GM19463 (cell line): Measurements from ENCODE around the gene DPP8.
"Not testable (repeated sequence)": the region's sequence is repeated elsewhere in the genome, so short reads cannot be mapped to it uniquely, and the experiment has no call there.

Source experiments
- ATAC-seq: cut with Tn5 transposase; IDR thresholded peaks from one replicate; pipeline ENCODE4 v1.9.1; 2021; ENCODE audit warnings: mild to moderate bottlenecking, moderate library complexity; ENCODE audit not compliant: unreplicated experiment

DPP8 gene

DNA sequence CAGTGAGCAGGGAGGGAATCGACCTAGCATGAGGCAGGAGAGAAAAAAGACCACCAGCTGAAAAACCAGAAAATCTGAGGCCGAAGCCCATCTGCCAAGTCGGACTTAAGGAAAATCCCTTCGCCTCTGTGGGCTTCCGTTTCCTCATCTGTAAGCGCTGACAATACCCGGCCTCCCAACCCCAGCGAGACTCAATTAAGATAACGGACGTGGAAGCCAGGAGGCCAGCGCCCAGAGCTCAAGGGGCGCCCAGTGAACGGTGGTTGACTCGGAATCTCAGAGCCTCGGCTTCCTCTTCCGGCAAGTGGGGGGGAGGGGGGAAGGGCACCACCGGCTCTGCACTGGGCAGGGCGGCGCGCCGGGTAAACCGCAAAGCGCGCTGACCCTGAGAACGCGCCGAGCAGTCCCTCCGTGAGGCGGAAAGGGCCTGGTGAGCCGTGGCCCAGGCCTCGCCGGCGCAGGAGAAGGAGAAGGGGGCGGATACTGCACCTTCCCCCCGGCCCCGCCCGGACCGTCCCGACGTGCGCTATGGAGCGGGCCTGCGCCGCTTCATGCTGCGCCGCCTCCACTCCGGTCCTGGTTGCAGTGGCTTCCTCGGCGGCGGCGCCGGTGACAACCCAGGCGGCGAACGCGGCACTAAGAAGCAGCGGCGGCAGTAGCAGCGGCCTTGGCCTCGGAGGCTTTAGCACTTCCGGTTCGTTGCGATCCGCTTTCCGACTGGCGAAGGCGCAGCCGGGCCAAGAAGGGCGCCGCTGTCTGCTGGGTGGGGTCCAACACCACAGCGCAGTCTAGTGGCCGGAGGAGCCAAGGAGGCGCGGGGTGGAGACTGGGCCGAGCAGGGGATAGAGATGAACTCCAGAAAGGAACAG lies at the start of gene DPP8:
Gene DPP8, minus strand, starts transcription at position 693 of the 869 bp plus-strand sequence. CDS start 5,136 bp downstream, outside the sequence.
- ATAC-seq: peak; percentile 93

DNA sequence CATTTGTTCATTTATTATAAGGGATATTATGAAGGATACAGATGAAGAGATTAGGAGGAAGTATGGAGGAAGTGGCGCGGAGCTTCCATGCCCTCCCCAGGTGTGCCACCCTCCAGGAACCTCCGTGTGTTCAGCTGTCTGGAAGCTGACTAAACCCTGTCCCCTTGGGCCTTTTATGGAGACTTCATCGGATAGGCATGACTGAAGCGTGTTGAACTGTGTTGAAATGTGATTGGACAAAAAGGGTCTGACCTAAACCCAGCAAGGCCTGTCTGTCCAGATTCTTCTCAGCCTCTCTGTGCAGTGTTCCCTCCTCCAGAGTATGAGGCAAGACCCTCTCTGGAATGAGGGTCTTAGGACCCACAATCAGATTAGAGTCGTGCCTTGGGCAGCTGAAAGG lies 44.4 kb upstream of the DPP8 start:
- ATAC-seq: no peak

DNA sequence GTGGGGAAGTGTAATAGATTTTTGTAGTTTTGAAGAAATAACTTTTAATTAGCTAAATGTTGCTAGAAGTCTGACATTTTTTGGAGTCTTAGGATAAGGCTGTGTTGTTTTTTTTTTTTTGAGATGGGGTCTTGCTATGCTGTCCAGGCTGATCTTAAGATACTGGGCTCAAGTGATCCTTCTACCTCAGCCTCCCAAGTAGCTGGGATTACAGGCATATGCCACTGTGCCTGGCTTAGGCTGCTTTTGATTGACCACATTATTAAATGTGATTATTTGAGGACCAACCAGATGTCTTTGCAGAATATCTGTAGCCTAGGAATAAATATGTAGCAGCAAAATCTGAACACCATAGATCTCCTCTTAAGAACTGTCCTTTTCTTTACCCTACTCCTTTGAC lies 42.5 kb upstream of the DPP8 start:
- no peak for ATAC-seq

DNA sequence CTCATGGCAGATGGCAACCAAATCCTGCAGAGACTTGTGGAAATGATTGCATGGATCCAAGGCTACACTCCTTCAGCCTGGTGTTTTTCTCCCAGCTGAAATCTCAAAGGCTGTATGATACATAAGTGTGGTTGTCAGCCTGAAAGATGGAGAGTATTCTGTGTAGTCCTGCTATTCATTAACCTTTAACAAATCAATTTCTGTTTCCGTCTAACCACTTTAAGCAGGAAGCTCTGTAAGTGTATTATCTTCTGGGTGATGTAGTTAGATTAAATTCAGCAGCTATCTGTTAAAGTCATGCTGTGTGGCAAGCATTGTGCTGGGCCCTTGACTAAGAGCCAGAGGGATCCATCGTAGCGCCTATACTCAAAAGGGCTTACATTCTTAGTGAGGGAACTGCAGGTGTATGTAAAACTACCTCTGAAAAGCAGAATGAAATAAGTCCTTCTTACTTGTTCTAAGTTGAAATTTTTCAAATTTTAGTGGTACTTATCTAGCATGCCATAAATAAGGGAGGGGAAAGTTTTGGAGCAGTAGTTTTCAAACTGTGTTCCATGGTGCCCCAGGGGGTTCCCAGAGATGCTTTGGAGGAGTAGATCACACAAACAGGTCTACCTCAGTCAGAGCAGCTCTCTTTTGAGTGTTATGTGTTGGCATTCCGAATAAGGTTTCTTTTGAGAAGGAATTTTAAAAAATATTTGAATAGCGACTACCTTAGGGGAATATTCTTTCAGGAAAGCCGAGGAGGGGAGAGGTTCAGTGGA lies 41.7 kb upstream of the DPP8 start:
- no peak for ATAC-seq

DNA sequence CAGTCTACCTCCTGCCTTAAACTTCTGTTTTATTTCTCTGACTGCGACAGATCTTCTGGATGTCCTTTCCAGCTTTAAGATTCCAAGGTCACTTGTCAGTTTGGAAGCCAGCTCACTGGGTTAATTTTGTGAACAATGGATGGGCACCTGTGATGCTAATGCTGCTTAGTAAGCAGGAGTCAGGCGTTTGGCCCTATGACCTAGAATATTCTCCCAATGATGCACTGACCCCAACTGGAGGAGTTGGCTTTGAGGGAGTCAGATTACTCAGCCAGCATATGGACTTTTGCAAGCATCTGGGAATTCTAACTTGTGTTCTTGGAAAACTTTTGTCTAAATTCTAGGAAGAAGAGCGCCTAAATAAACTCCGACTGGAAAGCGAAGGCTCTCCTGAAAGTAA lies 40.8 kb upstream of the DPP8 start:
- no peak for ATAC-seq

DNA sequence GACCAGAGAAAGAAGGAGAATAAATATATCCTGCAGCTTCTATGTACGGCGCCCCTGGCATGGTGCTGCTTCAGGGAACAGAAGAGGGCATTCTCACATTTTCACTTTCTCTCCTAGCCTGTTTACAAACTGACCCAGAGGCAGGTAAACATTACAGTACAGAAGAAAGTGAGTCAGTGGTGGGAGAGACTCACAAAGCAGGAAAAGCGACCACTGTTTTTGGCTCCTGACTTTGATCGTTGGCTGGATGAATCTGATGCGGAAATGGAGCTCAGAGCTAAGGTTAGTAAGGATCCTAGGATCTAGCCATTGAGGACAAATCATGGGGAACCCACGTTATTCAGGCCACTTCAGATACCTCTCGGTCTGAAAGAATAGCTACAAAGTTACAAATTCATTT lies 39.1 kb upstream of the DPP8 start:
- no peak for ATAC-seq

DNA sequence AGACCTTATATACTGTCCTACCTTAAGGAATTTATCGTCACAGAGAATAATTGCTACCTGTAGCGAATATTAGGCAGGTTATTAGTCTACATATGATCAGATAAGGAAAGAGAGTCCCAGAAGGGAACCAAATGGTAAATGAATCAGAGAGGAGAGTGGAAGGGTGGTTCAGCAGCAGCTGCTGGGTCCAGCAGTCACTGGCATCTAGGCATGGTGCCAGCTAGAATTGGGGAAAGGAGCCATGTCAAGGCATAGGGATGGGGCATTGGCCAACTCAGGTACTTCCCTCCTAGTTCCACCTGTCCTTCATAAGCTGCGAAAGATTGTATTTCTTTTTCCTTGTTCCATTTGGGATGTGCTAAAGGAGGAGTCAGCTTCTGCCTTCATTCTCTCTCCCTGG lies 36.2 kb upstream of the DPP8 start:
- ATAC-seq: no peak

DNA sequence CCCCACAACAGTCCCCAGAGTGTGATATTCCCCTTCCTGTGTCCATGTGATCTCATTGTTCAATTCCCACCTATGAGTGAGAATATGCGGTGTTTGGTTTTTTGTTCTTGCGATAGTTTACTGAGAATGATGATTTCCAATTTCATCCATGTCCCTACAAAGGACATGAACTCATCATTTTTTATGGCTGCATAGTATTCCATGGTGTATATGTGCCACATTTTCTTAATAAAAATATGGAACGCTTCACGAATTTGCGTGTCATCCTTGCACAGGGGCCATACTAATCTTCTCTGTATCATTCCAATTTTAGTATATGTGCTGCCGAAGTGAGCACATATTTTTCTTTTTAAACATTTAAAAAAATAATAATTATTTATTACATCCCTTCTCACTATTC lies 35.4 kb upstream of the DPP8 start:
- ATAC-seq: not testable (repeated sequence)

DNA sequence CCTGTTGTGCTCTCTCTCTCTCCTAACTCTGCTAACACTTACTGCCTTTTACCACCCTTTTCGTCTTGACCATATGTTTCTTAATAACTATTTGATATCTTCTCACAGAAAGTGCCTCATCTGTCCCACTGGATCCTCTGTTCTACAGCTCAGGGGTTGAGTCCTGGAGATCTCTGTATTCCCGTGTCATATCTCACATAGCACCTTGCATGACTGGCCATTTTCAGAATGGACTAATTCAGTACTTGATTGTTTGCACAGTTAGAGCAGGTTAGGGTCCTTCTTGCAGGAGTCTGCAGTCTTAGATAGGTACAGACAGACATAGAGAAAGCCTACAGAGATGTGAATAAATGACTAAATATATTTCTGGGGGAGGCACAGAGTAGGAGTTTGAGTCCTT lies 33.7 kb upstream of the DPP8 start:
- no peak for ATAC-seq

DNA sequence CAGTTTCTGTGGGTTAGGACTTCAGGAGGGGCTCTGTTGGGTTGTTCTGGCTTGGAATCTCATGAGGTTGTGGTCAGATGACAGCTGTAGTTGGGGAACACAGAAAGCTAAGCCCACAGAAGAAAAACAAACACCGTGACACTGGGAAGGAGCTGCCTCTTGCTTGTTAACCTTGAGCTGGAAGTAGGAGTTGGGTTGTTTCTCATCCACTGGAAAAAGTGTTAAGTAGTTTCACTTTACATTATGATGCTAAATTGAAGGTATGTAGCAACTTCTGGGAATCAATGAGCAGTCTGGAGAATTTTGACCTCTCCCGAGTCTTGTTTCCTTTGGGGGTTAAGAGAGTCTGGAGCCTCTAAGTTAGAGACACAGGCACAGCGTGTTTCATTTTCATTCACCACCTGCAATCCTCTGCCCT lies 33.2 kb upstream of the DPP8 start:
- ATAC-seq: no peak

DNA sequence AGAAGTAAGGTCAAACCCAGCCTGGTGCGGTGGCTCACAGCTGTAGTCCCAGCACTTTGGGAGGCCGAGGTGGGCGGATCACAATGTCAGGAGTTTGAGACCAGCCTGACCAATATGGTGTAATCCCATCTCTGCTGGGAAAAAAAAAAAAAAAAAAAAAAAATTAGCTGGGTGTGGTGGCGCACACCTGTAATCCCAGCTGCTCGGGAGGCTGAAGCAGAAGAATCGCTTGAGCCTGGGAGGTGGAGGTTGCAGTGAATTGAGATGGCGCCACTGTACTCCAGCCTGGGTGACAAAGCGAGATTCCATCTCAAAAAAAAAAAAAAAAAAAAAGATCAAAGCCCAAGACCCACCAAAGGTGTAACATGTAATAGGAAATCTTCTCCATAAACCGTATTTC lies 31.8 kb upstream of the DPP8 start:
- not testable (repeated sequence) for ATAC-seq

DNA sequence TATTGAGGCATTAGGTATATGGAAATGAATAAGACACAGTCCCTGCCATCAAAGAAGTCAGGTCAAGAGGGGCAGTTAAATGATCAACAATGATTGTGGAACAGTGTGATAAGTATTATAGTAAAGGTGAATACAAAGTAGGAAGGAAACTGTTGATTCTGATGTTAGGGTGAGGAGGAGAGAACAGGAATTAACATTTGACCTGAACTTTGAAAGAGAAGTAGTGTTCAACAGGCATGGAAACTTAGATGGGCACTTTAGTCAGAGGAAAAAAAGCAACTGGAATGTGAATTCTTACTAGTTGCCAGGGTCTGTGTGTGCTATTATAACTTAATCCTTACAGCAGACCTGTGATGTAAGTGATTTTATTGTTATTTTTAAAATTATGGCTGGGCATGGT lies 30.4 kb upstream of the DPP8 start:
- no peak for ATAC-seq

DNA sequence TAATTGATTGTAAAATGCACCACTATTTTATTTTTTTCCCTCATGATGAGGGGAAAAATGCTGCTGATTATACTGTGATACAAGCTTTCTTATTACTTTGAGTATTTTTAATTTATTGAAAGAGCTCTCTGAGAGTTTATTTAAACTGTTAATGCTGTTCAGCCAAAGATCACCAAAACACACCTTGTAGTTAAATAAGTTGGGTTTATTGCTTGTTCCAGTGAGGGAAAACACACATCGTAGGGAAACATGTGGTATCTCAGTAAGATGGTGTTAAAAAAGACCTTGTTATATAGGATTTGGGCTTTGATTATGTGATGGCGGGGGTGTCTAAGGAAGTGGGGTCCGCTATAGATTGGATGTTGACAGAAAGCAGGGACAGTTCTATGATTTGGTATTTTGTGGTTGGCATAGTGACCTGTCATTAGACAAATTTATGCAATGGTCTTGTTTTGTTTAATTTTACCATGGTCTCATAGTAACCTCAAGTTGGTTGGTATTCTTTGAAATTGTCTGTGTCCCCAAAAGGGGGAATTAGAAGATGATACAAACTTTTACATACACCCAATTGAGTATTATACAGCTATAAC lies 23.8 kb upstream of the DPP8 start:
- no peak for ATAC-seq

DNA sequence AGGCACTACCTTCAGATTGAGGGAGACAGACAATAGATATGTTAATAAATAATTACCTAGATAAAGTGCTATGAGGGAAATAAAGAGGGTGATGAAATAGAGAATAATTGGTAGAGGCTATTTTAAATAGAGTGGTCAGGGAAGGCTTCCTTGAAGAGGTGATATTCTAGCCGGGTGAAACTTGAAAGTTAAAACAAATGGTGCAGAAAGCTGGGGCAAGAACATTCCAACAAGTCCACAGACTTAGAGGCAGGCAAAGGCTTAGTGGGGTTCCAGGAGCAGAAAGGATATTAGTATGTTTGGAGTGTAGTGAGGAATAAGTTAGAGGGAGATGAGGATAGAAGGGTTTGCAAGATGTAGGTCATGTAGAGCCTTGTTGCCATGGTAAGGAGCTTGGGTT lies 22.8 kb upstream of the DPP8 start:
- ATAC-seq: no peak

DNA sequence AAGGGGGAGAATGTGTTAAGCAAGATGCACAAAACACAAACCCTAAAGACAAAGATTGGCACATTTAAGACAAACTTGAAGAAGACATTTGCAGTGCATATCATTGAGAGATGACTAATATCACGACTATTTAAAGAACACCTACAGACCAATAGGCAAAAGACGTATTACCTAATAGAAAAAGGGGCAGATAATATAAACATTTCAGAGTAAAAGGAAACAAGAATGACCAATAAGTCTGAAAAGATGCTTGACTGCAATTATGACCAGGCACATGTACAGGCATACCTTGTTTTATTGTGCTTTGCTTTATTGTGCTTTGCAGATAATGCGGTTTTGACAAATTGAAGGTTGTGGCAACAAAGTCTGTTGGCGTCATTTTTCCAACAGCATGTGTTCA lies 17.7 kb upstream of the DPP8 start:
- ATAC-seq: no peak

DNA sequence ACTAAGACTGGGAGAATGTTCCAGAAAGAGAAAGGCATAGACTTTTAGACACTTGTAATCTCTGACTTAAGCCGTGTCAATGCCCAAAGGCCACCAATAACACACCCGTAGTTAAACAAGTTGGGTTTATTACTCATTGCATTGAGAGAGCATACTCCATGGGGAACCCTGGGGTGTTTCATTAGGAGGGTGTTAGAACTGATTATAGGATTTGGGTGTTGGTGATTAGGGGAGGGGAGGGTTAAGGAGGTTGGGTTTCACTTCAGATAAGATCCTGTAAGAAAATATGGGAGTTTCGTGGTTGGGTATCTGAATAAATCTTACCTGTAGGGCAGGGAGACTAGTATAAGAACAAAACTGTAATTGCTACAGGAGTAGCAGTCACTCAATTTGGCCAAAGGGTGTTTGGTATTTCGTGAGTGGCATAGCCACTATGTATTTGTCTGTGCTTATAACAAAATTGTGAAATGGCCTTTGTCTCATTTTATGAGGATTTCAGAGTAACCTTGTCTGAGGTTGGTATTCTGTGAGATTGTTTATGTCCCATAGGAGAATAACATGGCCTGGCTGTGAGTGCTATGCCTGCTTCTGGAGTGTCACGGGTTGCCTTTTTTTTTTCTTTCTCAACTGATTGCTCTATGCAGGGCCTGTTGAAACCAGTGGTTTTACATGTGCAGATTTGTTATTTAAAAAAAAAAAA lies 15.7 kb upstream of the DPP8 start:
- no peak for ATAC-seq

DNA sequence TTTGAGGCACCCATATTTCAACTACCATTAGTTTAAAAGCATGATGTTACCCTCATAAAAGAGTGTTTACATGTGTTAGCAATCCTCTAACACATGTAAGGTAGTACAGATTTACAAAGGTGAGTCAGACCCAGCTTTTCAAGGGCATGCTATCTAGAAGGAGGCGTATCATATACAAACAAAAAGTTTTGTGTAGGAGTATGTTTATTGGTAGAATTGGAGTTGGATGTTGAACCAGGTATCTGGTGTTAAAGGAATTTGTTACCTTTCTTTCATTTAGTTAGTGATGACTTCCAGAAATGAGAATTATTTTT lies 15.2 kb upstream of the DPP8 start:
- ATAC-seq: no peak

DNA sequence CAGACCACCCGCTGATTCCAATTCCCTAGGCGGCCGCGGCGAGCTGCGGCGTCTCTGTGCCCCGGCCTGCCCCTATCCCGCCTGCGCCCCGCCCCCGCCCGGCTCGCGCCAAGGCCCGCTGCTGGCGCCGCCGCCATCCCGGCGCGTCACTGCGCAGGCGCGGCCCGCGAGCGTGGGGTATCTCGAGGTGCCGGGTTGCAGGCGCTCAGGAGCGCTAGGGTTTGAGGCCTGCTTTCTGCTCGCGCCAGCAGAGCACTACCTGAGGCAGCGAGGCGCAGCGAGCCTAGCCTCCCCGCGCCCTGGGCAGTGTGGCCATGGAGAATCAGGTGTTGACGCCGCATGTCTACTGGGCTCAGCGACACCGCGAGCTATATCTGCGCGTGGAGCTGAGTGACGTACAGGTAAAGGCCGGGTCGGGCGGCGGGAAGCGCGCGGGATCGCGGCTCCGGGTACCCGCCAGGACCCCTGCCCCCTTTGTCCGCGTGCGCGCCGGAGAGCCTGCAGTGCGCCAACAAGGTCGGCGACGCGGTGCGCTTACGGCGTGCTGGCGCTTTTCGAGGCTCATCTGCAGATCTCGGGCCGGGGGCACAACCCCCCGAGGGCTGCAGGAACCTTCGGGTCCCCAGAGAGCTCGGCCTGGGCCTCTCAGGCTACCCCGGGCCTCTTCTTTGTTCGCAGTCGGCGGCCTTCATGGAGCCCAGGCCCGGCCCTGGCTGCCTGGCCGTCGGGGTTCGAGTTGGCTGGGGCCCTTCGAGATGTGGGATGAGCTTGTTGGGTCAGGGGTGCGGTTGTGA lies 13.0 kb upstream of the DPP8 start, which contains the start of gene HACD3:
Gene HACD3, plus strand, starts transcription at position 146 of the 794 bp plus-strand sequence. Its CDS starts 169 bp downstream, at position 315.
- ATAC-seq: peak; percentile 86

DNA sequence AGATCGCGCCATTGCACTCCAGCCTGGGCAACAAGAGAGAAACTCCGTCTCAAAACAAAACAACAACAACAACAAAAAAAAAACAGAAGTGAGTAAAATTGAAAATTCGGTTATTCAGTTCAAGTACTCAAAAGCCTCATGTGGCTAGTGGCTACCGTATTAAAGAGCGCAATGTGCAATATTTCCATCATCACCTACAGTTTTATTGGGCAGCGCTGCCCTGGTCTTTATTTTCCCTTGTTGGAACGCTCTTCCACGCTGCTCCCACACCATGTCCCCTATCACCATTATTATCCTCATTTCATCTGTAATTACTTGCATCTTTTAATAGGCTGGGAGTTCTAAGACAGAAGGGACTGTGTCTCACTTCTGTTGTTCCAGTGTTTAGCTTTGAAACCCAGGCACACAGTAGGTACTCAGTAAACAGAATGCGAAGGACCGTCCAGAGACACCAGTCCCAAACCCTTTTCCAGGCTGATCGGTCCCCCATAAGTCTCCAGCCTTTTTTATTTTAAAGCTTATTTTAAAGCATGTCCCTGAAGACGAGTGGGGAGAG lies 12.4 kb upstream of the DPP8 start:
- peak; percentile 17 for ATAC-seq

DNA sequence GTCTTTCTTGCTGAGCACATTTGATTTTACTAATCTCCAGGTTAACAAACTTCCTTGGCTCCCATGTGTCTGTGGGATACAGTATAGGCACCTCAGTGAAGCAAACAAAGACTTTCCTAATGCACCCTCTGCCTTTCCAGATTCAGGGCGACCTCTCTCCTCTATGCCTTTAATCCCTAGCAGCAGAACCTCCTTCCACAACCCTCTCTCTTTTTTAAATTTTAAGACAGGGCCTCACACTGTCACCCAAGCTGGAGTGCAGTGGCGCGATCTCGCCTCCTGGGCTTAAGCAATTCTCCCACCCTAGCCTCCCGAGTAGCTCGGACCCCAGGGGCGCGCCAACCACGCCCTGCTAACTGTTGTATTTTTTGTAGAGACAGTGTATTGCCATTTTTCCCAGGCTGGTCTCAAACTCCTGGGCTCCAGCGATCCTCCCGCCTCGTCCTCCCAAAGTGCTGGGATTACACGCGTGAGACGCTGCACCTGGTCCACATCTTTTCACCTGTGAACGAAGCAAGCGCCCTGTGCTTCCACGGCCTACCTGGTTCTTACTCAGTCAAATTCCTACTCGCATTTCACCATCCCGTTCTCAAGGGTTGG lies 11.1 kb upstream of the DPP8 start:
- ATAC-seq: no peak
